Endothelial cell of umbilical vein (primary cell): ENCODE data around the gene NAXD. TPM values are rescaled to one million over a fixed set of nuclear protein-coding genes. Genes with fewer than 3 reads are reported as not detected.

Source experiments
- BruUV-seq: library from RNA; stranded (reverse); fragments of 400-500 nt; replicated peaks from 2 replicates; lab custom pipeline; 2021; lab: Mats Ljungman, UMichigan
- CTCF ChIA-PET: fragments of 300-600, 350-600 bp; sonication (Branson Sonifier 250); formaldehyde crosslinking; loops from one replicate; lab custom pipeline; 2021; ENCODE audit warnings: antibody characterized with exemption, inconsistent platforms; lab: Charles Lee
- POLR2A ChIA-PET: fragments of 300-600, 350-600 bp; sonication (Branson Sonifier 250); formaldehyde crosslinking; loops from one replicate; lab custom pipeline; 2021; ENCODE audit warnings: antibody characterized with exemption, inconsistent platforms; lab: Charles Lee
- DNase-seq: peaks from one replicate; pipeline ENCODE4 v3.0.0-alpha.2; 2011; ENCODE audit warnings: low read depth, low spot score
- FAIRE-seq: peaks from 2 replicates; lab custom pipeline; 2011; peaks lifted over from hg19 to GRCh38; lab: Jason Lieb, UNC
- H2AFZ ChIP-seq: 2 replicates; pipeline ENCODE4 v1.6.0; 2012; ENCODE audit warnings: low read depth, low read length, control low read depth, inconsistent platforms
- H3K27ac ChIP-seq: 2 replicates; pipeline ENCODE4 v1.5.1; 2011; ENCODE audit warnings: low read depth, mild to moderate bottlenecking, control low read depth, low read length, moderate library complexity; ENCODE audit not compliant: insufficient read depth
- H3K27me3 ChIP-seq, 2 experiments: 2 replicates each; pipeline versions ENCODE4 v1.6.0 to v1.6.1; 2011; ENCODE audit warnings: low read length in 2 of 2, mixed read lengths in 1 of 2; ENCODE audit not compliant: control insufficient read depth in 2 of 2, insufficient read depth in 2 of 2
- H3K36me3 ChIP-seq, 2 experiments: 2 replicates in 1 of 2; 3 replicates in 1 of 2; pipeline ENCODE4 v1.5.1; 2011; ENCODE audit warnings: low read length in 2 of 2, mild to moderate bottlenecking in 1 of 2, moderate library complexity in 1 of 2; ENCODE audit not compliant: control insufficient read depth in 2 of 2, insufficient read depth in 2 of 2; ENCODE audit errors: extremely low read depth in 1 of 2
- H3K4me1 ChIP-seq: 3 replicates; pipeline ENCODE4 v1.5.1; 2011; ENCODE audit warnings: mild to moderate bottlenecking, low read length; ENCODE audit not compliant: control insufficient read depth, insufficient read depth; ENCODE audit errors: extremely low read depth
- H3K4me2 ChIP-seq: 2 replicates; pipeline ENCODE4 v1.6.1; 2011; ENCODE audit warnings: low read length, control low read depth, mixed read lengths; ENCODE audit not compliant: insufficient read depth
- H3K4me3 ChIP-seq, 3 experiments: fragments of 200-600 bp in 1 of 3; sonication (generic), shearing (Covaris generic) in 1 of 3; replicated peaks in 1 of 3; 2 replicates each; pipeline ENCODE4 v1.5.1; 2011 to 2016; ENCODE audit warnings: control low read depth in 3 of 3, low read length in 3 of 3, mild to moderate bottlenecking in 2 of 3, inconsistent platforms in 1 of 3, low read depth in 1 of 3, moderate library complexity in 1 of 3; ENCODE audit not compliant: insufficient read depth in 1 of 3
- H3K79me2 ChIP-seq: 2 replicates; pipeline ENCODE4 v1.6.0; 2012; ENCODE audit warnings: low read length, inconsistent platforms; ENCODE audit not compliant: control insufficient read depth, insufficient read depth
- H3K9ac ChIP-seq: replicated peaks from 2 replicates; pipeline ENCODE3; 2011; ENCODE audit warnings: low read length, control low read depth; ENCODE audit not compliant: insufficient read depth; ENCODE audit errors: extremely low read depth
- H3K9me1 ChIP-seq: replicated peaks from 3 replicates; pipeline ENCODE4 v1.6.0; 2011; ENCODE audit warnings: mild to moderate bottlenecking, low read length; ENCODE audit not compliant: control insufficient read depth, insufficient read depth; ENCODE audit errors: extremely low read depth
- H3K9me3 ChIP-seq: replicated peaks from 2 replicates; pipeline ENCODE4 v1.5.1; 2012; ENCODE audit warnings: low read length, inconsistent platforms; ENCODE audit not compliant: control insufficient read depth, insufficient read depth
- H4K20me1 ChIP-seq: replicated peaks from 2 replicates; pipeline ENCODE3; 2011; ENCODE audit warnings: mild to moderate bottlenecking, low read length; ENCODE audit not compliant: control insufficient read depth, insufficient read depth; ENCODE audit errors: extremely low read depth
- EZH2 ChIP-seq: IDR thresholded peaks from 2 replicates; pipeline ENCODE4 v1.6.1; 2012; ENCODE audit warnings: borderline replicate concordance, low read depth, mild to moderate bottlenecking, moderate library complexity, low read length, inconsistent platforms; ENCODE audit not compliant: severe bottlenecking
- FOS ChIP-seq: IDR thresholded peaks from 2 replicates; pipeline ENCODE4 v1.6.1; 2011; ENCODE audit warnings: mild to moderate bottlenecking, low read length, moderate library complexity, borderline replicate concordance; ENCODE audit not compliant: insufficient read depth
- GATA2 ChIP-seq: IDR thresholded peaks from 2 replicates; pipeline ENCODE4 v1.7.0; 2011; ENCODE audit warnings: low read depth, mild to moderate bottlenecking, moderate library complexity, mixed read lengths, low read length; ENCODE audit not compliant: insufficient read length, insufficient read depth
- JUN ChIP-seq: IDR thresholded peaks from 2 replicates; pipeline ENCODE4 v1.6.1; 2011; ENCODE audit warnings: borderline replicate concordance, low read depth; ENCODE audit not compliant: insufficient read length, insufficient read depth
- MYC ChIP-seq: IDR thresholded peaks from one replicate; pipeline ENCODE4 v1.6.1; 2011; ENCODE audit warnings: mild to moderate bottlenecking, low read depth, low read length
- POLR2A ChIP-seq: IDR thresholded peaks from 2 replicates; pipeline ENCODE4 v1.6.1; 2012; ENCODE audit warnings: low read depth, mild to moderate bottlenecking, control low read depth, low read length
- POLR2AphosphoS5 ChIP-seq: IDR thresholded peaks from 2 replicates; pipeline ENCODE4 v1.6.1; 2012; ENCODE audit warnings: low read depth, mild to moderate bottlenecking, control low read depth, low read length, moderate library complexity; ENCODE audit not compliant: insufficient read depth
- dilution Hi-C: fragments of 300-500 bp; cut with MboI; formaldehyde crosslinking; loops from one replicate; pipeline ENCODE4 v1.15.0; 2019; ENCODE audit warnings: low sequenced_read_pairs; ENCODE audit not compliant: extremely low pct_ligation_motif_present
- intact Hi-C: fragments of 100-400 bp; cut with micrococcal nuclease; formaldehyde crosslinking; loops from one replicate; pipeline ENCODE4 v1.10.0; 2022
- polyA plus RNA-seq, 4 experiments: library from polyadenylated mRNA; depleted of rRNA in 3 of 4; stranded (reverse) in 3 of 4; unstranded in 1 of 4; fragments of >200 nt; gene quantifications; 2 replicates each; pipeline versions ENCODE4 v1.2.1 to v1.2.3, GENCODE V29; 2011 to 2012; ENCODE audit warnings: missing spikeins in 1 of 4
- total RNA-seq: library from RNA; stranded (reverse); gene quantifications from 2 replicates; pipeline ENCODE4 v1.2.3, GENCODE V29; 2021
- TF ChIP-seq, protein P1 (sequence below), 2 donors: IDR thresholded peaks; 1 replicate in 1 of 2; 2 replicates in 1 of 2; pipeline ENCODE4 v1.5.1; 2011; ENCODE audit warnings: low read length in 2 of 2, mild to moderate bottlenecking in 2 of 2, moderate library complexity in 2 of 2, control low read depth in 1 of 2, inconsistent platforms in 1 of 2, low read depth in 1 of 2; ENCODE audit not compliant: insufficient read depth in 1 of 2; ENCODE audit errors: extremely low read depth in 1 of 2
- TF ChIP-seq, protein P2 (sequence below): IDR thresholded peaks from 2 replicates; pipeline ENCODE4 v1.6.1; 2011; ENCODE audit not compliant: insufficient read depth, insufficient read length

NAXD gene
- total and polyA plus RNA-seq, 2 donors (not counting 3 experiments of a cell fraction or from before 2014, with no cell fraction given) = 19.9 to 42.9 TPM

DNA sequence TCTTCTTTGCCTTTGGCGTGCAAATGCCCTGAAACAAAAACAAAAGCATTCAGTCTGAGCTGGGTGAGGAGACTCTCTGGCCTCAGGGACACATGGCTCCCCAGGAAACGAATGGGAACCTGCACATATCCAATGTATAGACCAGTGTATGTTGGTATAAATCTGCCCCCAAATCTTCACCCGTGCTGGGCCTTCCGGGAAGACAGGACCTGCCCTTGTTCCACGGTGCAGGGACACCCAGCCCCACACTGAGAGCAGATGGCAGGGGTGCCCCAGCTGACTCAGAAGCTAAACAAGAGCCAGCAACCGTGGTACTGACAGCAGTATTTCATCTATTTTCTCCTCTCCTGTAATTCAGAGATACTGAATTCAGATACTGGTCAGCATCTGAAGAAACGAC is 48.1 kb downstream of the NAXD start:
- FAIRE-seq = no peak
- Histone ChIP-seq H3K9ac (no peak overlapping the region), H3K9me1 (no peaks in the 10 kb centered on the region), H3K27me3 (no peaks in the 10 kb centered on the region), H3K79me2 (no peaks in the 10 kb centered on the region), H3K36me3 (peaks cover 0 to 20% of the 10 kb centered on the region in 2 experiments), H3K9me3 (no peaks in the 10 kb centered on the region), H2AFZ (no peak overlapping the region), H3K4me3 (no peak overlapping the region), H4K20me1 (no peaks in the 10 kb centered on the region), H3K4me1 (no peaks in the 10 kb centered on the region), H3K27ac (no peak overlapping the region), H3K4me2 (no peak overlapping the region)
- TF ChIP-seq FOS (no peak), MYC (no peak), JUN (no peak), GATA2 (no peak), POLR2A (no peak), EZH2 (no peak), POLR2AphosphoS5 (no peak)
- TF ChIP-seq, protein P1, sequence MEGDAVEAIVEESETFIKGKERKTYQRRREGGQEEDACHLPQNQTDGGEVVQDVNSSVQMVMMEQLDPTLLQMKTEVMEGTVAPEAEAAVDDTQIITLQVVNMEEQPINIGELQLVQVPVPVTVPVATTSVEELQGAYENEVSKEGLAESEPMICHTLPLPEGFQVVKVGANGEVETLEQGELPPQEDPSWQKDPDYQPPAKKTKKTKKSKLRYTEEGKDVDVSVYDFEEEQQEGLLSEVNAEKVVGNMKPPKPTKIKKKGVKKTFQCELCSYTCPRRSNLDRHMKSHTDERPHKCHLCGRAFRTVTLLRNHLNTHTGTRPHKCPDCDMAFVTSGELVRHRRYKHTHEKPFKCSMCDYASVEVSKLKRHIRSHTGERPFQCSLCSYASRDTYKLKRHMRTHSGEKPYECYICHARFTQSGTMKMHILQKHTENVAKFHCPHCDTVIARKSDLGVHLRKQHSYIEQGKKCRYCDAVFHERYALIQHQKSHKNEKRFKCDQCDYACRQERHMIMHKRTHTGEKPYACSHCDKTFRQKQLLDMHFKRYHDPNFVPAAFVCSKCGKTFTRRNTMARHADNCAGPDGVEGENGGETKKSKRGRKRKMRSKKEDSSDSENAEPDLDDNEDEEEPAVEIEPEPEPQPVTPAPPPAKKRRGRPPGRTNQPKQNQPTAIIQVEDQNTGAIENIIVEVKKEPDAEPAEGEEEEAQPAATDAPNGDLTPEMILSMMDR (IDR thresholded peaks at IDR 0.05; ENCODE audit: extremely low read depth in 1 of 2, insufficient read depth in 1 of 2, low read depth in 1 of 2, low read length in 2 of 2) = no peak
- TF ChIP-seq, protein P2, sequence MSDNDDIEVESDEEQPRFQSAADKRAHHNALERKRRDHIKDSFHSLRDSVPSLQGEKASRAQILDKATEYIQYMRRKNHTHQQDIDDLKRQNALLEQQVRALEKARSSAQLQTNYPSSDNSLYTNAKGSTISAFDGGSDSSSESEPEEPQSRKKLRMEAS = no peak
- DNase-seq = no peak
- no TSS peak for BruUV-seq
- intact Hi-C loops = no loop called here
- dilution Hi-C loops = no loop called here
- POLR2A ChIA-PET = no interaction called here
- CTCF ChIA-PET = interaction anchor here (0.9 to 1.3 kb wide), 2 partner anchors 17 to 19 kb away, joined by 3 to 5 read pairs; no protein-coding TSS in a partner anchor
